Lung (tissue), 16 donors: ENCODE data around the gene DOC2A. TPM values are rescaled to one million over a fixed set of nuclear protein-coding genes. Genes with fewer than 3 reads are reported as not detected.

Experiments
- ATAC-seq: fragments of 200-7000 bp; cut with Tn5 transposase; one replicate; pipeline ENCODE4 v1.9.1; 2020; ENCODE audit warnings: moderate number of reproducible peaks; ENCODE audit not compliant: insufficient read depth, low FRiP score
- DNase-seq, 3 donors: peaks; one replicate each; pipeline ENCODE4 v3.0.0-alpha.2; 2013 to 2017
- H3K27ac ChIP-seq, 2 donors: one replicate each; pipeline ENCODE4 v1.5.1; 2013; ENCODE audit warnings: mild to moderate bottlenecking in 2 of 2, moderate library complexity in 2 of 2, control low read depth in 1 of 2, inconsistent platforms in 1 of 2, low read depth in 1 of 2, low read length in 1 of 2
- H3K27me3 ChIP-seq, 3 donors: one replicate each; pipeline ENCODE4 v1.5.1; 2013; ENCODE audit warnings: low read length in 2 of 3; ENCODE audit not compliant: control insufficient read depth in 3 of 3, insufficient read depth in 3 of 3
- H3K36me3 ChIP-seq, 4 donors: one replicate each; pipeline ENCODE4 v1.5.1; 2013; ENCODE audit warnings: low read length in 4 of 4, mild to moderate bottlenecking in 1 of 4, moderate library complexity in 1 of 4; ENCODE audit not compliant: control insufficient read depth in 4 of 4, insufficient read depth in 4 of 4
- H3K4me1 ChIP-seq, 5 donors: one replicate each; pipeline ENCODE4 v1.5.1; 2013; ENCODE audit warnings: low read length in 5 of 5, mild to moderate bottlenecking in 2 of 5, moderate library complexity in 1 of 5; ENCODE audit not compliant: control insufficient read depth in 5 of 5, insufficient read depth in 5 of 5
- H3K4me3 ChIP-seq: one replicate; pipeline ENCODE4 v1.5.1; 2013; ENCODE audit warnings: mild to moderate bottlenecking, control low read depth, moderate library complexity
- H3K9ac ChIP-seq, 2 donors: one replicate each; pipeline ENCODE4 v1.5.1; 2013; ENCODE audit warnings: low read length in 2 of 2, control low read depth in 1 of 2; ENCODE audit not compliant: insufficient read depth in 1 of 2
- H3K9me3 ChIP-seq, 4 donors: one replicate each; pipeline ENCODE4 v1.5.1; 2013; ENCODE audit warnings: low read length in 3 of 4, mild to moderate bottlenecking in 1 of 4, moderate library complexity in 1 of 4; ENCODE audit not compliant: control insufficient read depth in 4 of 4, insufficient read depth in 3 of 4
- CTCF ChIP-seq: IDR thresholded peaks from 2 replicates; pipeline ENCODE4 v1.5.1; 2012; ENCODE audit warnings: mild to moderate bottlenecking; ENCODE audit errors: control extremely low read depth, extremely low read depth
- WGBS, 2 donors: extraction: QIAGEN DNeasy Blood & Tissue Kit; methylation state at CpG; one replicate each; pipeline ENCODE4 v1.1.7; 2013; 5-methylcytosine and 5-hydroxymethylcytosine counted together
- long read RNA-seq, 5 donors: transcript quantifications; one replicate each; lab custom pipeline, GENCODE V29; 2026
- polyA plus RNA-seq, 2 donors: library from polyadenylated mRNA; stranded (reverse); fragments of 200-250 nt; gene quantifications; one replicate each; pipeline ENCODE4 v1.2.1, GENCODE V29; 2013
- total RNA-seq, 2 donors: library from RNA; depleted of rRNA in 1 of 2; stranded (reverse); fragments of >200 nt in 1 of 2; gene quantifications; one replicate each; pipeline ENCODE4 v1.2.1, GENCODE V29; 2014 to 2021
- donor health status: control.
- donor health status: control.
- donor health status: Bipolar disorder and iron deficiency.
- donor health status: healthy.
- donor health status: DM: yes; HTN: yes; CAD: no.

The DOC2A gene
- total RNA-seq (1 to 10 TPM; 2.4 to 8.7 TPM), polyA plus RNA-seq (1 to 10 TPM; 1.4 to 2.9 TPM)
- long read RNA-seq, donor 1 = 0 reads
- long read RNA-seq, donor 2 = 0 reads
- long read RNA-seq, donor 3 = 0 reads
- long read RNA-seq, donor 4 = 0 reads
- long read RNA-seq, donor 5 = 0 reads

- Histone ChIP-seq H3K4me1 (peaks cover 0 to 7% (median 0%) of the 10 kb centered on the region in 5 donors), H3K27ac (no peak within 1 kb of the TSS), H3K27me3 (peaks cover 4 to 31% (median 8%) of the 10 kb centered on the region in 3 donors), H3K4me3 (no peak within 1 kb of the TSS), H3K9me3 (peaks cover 0 to 3% (median 0%) of the 10 kb centered on the region in 4 donors), H3K36me3 (peaks cover 0 to under 1% (median 0%) of the 10 kb centered on the region in 4 donors), H3K9ac (no peak within 1 kb of the TSS)
- 1% methylated on average over 53 to 99 of the region's 99 CpGs for WGBS, 2 donors
- DNase-seq (no peak), ATAC-seq (no peak)
- TF ChIP-seq CTCF = no peak
These were observed at the start of gene DOC2A for GRCh38 chr16:30010844-30011713. DOC2A (minus strand) TSS chr16:30011027; CDS start chr16:30010222, 805 bp downstream.

GRCh38 chr16:30060346-30060745, 49.5 kb upstream of the DOC2A start:
- no peaks in the 10 kb centered on the region for H3K27me3 ChIP-seq
- peaks cover 0 to 4% (median 2%) of the 10 kb centered on the region in 4 donors for H3K36me3 ChIP-seq
- peak overlapping the region in 1 of 2 donors; percentile 17 for H3K27ac ChIP-seq
- no peak for TF ChIP-seq CTCF
- H3K4me3 ChIP-seq = no peak overlapping the region
- peaks cover 6 to 23% (median 8%) of the 10 kb centered on the region in 5 donors for H3K4me1 ChIP-seq
- no peaks in the 10 kb centered on the region for H3K9me3 ChIP-seq
- DNase-seq = peak in 2 of 3 donors; percentile 55 to 69
- H3K9ac ChIP-seq = peak overlapping the region; percentile 28 to 46
- ATAC-seq = no peak
- 84 to 85% methylated on average over 4 of the region's 4 CpGs for WGBS, 2 donors

GRCh38 chr16:30054959-30055553, 44.2 kb upstream of the DOC2A start:
- H3K9ac ChIP-seq = no peak overlapping the region
- ATAC-seq = no peak

More at GRCh38 chr16:30054959-30055553, 44.2 kb upstream of the DOC2A start:
- WGBS, 2 donors = 38 to 44% methylated on average over 10 of the region's 10 CpGs
- Histone ChIP-seq H3K4me3 (no peak overlapping the region), H3K27me3 (no peaks in the 10 kb centered on the region), H3K9me3 (no peaks in the 10 kb centered on the region), H3K36me3 (peaks cover 0 to 4% (median 2%) of the 10 kb centered on the region in 4 donors), H3K27ac (no peak overlapping the region), H3K4me1 (peaks cover 0 to 12% (median 5%) of the 10 kb centered on the region in 5 donors)
- DNase-seq = no peak
- peak; percentile 5 for TF ChIP-seq CTCF
